ENCODE results near the gene CDK17. TPM values are rescaled to one million over a fixed set of nuclear protein-coding genes. Genes with fewer than 3 reads are reported as not detected.
"Not testable (repeated sequence)": the region's sequence is repeated elsewhere in the genome, so short reads cannot be mapped to it uniquely, and the experiment has no call there.

The CDK17 gene
- total RNA-seq, 2 donors from 2014 or later = 13.2 to 23.4 TPM

DNA sequence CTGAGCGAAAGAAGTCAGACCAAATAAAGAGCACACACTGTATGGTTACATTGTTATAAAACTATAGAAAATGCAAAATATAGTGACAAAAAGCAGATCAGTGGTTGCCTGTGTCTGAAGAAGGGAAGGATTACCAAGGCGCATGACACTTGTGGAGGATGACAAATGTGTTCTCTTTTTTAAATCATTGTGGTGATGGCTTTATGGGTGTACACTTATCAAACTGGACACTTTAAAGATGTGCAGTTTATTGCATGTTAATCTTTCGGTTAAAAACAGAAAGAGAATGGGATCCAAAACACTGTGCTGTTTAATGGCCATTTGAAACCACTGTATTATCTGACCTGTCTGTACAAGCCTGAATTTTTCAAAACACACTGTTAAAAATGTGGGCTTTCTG, 8.8 kb upstream of the CDK17 start:
- no peak for DNase-seq
- Histone ChIP-seq H3K27ac (no peak overlapping the region), H3K4me1 (no peaks in the 10 kb centered on the region), H3K27me3 (no peaks in the 10 kb centered on the region), H3K36me3 (no peaks in the 10 kb centered on the region), H3K9ac (ENCODE audit: low read depth in 2 of 2, low read length in 2 of 2) (no peak overlapping the region), H3K4me3 (no peak overlapping the region), H3K9me3 (no peaks in the 10 kb centered on the region)
- intact Hi-C loops (cut with DNase I) = no loop called here
- TF ChIP-seq, protein P1, sequence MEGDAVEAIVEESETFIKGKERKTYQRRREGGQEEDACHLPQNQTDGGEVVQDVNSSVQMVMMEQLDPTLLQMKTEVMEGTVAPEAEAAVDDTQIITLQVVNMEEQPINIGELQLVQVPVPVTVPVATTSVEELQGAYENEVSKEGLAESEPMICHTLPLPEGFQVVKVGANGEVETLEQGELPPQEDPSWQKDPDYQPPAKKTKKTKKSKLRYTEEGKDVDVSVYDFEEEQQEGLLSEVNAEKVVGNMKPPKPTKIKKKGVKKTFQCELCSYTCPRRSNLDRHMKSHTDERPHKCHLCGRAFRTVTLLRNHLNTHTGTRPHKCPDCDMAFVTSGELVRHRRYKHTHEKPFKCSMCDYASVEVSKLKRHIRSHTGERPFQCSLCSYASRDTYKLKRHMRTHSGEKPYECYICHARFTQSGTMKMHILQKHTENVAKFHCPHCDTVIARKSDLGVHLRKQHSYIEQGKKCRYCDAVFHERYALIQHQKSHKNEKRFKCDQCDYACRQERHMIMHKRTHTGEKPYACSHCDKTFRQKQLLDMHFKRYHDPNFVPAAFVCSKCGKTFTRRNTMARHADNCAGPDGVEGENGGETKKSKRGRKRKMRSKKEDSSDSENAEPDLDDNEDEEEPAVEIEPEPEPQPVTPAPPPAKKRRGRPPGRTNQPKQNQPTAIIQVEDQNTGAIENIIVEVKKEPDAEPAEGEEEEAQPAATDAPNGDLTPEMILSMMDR (IDR thresholded peaks at IDR 0.05) = no peak

GRCh38 chr12:96407429-96408097, 7.3 kb upstream of the CDK17 start:
- H3K27ac ChIP-seq; DNase-seq; intact Hi-C loops (cut with DNase I); H3K4me1 ChIP-seq; H3K9ac ChIP-seq (ENCODE audit: low read depth in 2 of 2, low read length in 2 of 2); H3K36me3 ChIP-seq; H3K4me3 ChIP-seq; H3K9me3 ChIP-seq; H3K27me3 ChIP-seq: not testable (repeated sequence)

DNA sequence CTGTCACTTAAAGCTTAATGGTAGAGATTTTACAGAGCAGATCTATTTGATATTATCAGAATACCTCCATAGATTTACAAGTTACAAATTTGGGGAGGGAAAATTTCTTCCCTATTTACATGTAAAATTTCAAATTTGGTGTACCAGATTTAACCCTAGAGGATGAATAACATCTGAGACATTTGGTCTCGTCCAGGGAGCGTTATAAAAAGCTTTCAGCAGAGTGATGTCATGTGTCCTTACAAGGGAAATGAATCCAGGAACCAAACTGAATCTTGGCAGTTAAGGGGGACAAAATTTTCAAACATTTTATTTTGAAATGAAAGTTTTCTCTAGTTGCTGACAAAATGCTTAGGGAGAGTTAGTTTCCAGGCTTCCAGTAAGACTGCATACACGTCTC, 4.5 kb upstream of the CDK17 start:
- no peak overlapping the region for H3K9ac ChIP-seq (ENCODE audit: low read depth in 2 of 2, low read length in 2 of 2)
- H3K4me3 ChIP-seq = no peak overlapping the region
- DNase-seq = no peak
- no peak overlapping the region for H3K27ac ChIP-seq
- H3K4me1 ChIP-seq = no peaks in the 10 kb centered on the region
- TF ChIP-seq, protein P1 (IDR thresholded peaks at IDR 0.05) = no peak
- H3K9me3 ChIP-seq = no peaks in the 10 kb centered on the region
- H3K36me3 ChIP-seq = no peaks in the 10 kb centered on the region
- no peaks in the 10 kb centered on the region for H3K27me3 ChIP-seq
- intact Hi-C loops (cut with DNase I) = loop anchor here (5.0 kb wide), 2 partner anchors 108 to 342 kb away; no protein-coding TSS in a partner anchor

GRCh38 chr12:96403870-96404269, 3.6 kb upstream of the CDK17 start:
- Histone ChIP-seq H3K27me3 (no peaks in the 10 kb centered on the region), H3K9ac (ENCODE audit: low read depth in 2 of 2, low read length in 2 of 2) (no peak overlapping the region), H3K4me3 (no peak overlapping the region), H3K27ac (no peak overlapping the region), H3K4me1 (no peaks in the 10 kb centered on the region), H3K9me3 (no peaks in the 10 kb centered on the region), H3K36me3 (no peaks in the 10 kb centered on the region)
- intact Hi-C loops (cut with DNase I) = loop anchor here (5.0 kb wide), 2 partner anchors 108 to 342 kb away; no protein-coding TSS in a partner anchor
- no peak for DNase-seq
- TF ChIP-seq, protein P1 (IDR thresholded peaks at IDR 0.05) = no peak

- not testable (repeated sequence) for DNase-seq; H3K9me3 ChIP-seq; H3K27me3 ChIP-seq; H3K27ac ChIP-seq; H3K36me3 ChIP-seq; H3K4me3 ChIP-seq; H3K9ac ChIP-seq (ENCODE audit: low read depth in 2 of 2, low read length in 2 of 2); H3K4me1 ChIP-seq
- intact Hi-C loops (cut with DNase I) = loop anchor here (5.0 kb wide), 2 partner anchors 110 to 340 kb away; no protein-coding TSS in a partner anchor
Observed at GRCh38 chr12:96402522-96402921, 2.3 kb upstream of the CDK17 start.

- no peak overlapping the region for H3K9ac ChIP-seq (ENCODE audit: low read depth in 2 of 2, low read length in 2 of 2)
- no peaks in the 10 kb centered on the region for H3K4me1 ChIP-seq
- no peaks in the 10 kb centered on the region for H3K36me3 ChIP-seq
- H3K4me3 ChIP-seq = no peak overlapping the region
- intact Hi-C loops (cut with DNase I) = loop anchor here (5.0 kb wide), 2 partner anchors 110 to 340 kb away; no protein-coding TSS in a partner anchor
- H3K27ac ChIP-seq = no peak overlapping the region
- DNase-seq = no peak
- no peaks in the 10 kb centered on the region for H3K27me3 ChIP-seq
- TF ChIP-seq, protein P1 (IDR thresholded peaks at IDR 0.05) = no peak
- H3K9me3 ChIP-seq = no peaks in the 10 kb centered on the region
Observed at GRCh38 chr12:96402061-96402460, 1.8 kb upstream of the CDK17 start.

Data from colonic mucosa (tissue), 4 donors.